ENCODE data around the gene FTSJ3. TPM values are rescaled to one million over a fixed set of nuclear protein-coding genes. Genes with fewer than 3 reads are reported as not detected.

Gene FTSJ3
- total and polyA plus RNA-seq, 4 donors: 26.1 to 49.8 (median 39.9) TPM

- no peak for DNase-seq (ENCODE audit: low read depth in 4 of 6, low spot score in 6 of 6)
- Histone ChIP-seq H3K36me3 (ENCODE audit: control insufficient read depth, insufficient read depth, low read length) (peaks cover 69% of the 10 kb centered on the region), H3K4me3 (ENCODE audit: low read depth, low read length) (no peak overlapping the region), H3K27ac (ENCODE audit: low read depth, low read length) (no peak overlapping the region), H3K4me1 (ENCODE audit: control insufficient read depth, insufficient read depth, low read length) (peaks cover 15% of the 10 kb centered on the region), H3K9me3 (ENCODE audit: control insufficient read depth, insufficient read depth, low read length) (no peaks in the 10 kb centered on the region), H3K27me3 (ENCODE audit: control insufficient read depth, insufficient read depth, low read length) (no peaks in the 10 kb centered on the region)
- WGBS (ENCODE audit: insufficient coverage): 80% methylated on average over 10 of the region's 15 CpGs
Observed at GRCh38 chr17:63830904-63831491, 3.5 kb upstream of the FTSJ3 start.

- Histone ChIP-seq H3K27ac (ENCODE audit: low read depth, low read length) (no peak overlapping the region), H3K36me3 (ENCODE audit: control insufficient read depth, insufficient read depth, low read length) (peaks cover 65% of the 10 kb centered on the region), H3K4me1 (ENCODE audit: control insufficient read depth, insufficient read depth, low read length) (peaks cover 15% of the 10 kb centered on the region), H3K4me3 (ENCODE audit: low read depth, low read length) (no peak overlapping the region), H3K27me3 (ENCODE audit: control insufficient read depth, insufficient read depth, low read length) (no peaks in the 10 kb centered on the region), H3K9me3 (ENCODE audit: control insufficient read depth, insufficient read depth, low read length) (no peaks in the 10 kb centered on the region)
- 100% methylated on average over 1 of the region's 5 CpGs for WGBS (ENCODE audit: insufficient coverage)
- DNase-seq (ENCODE audit: low read depth in 4 of 6, low spot score in 6 of 6): no peak
Observed at GRCh38 chr17:63830278-63830677, 2.8 kb upstream of the FTSJ3 start.

GRCh38 chr17:63828936-63829335 lies 1.5 kb upstream of the FTSJ3 start:
- no peak for DNase-seq (ENCODE audit: low read depth in 4 of 6, low spot score in 6 of 6)
- H3K27me3 ChIP-seq (ENCODE audit: control insufficient read depth, insufficient read depth, low read length): no peaks in the 10 kb centered on the region
- WGBS (ENCODE audit: insufficient coverage): 100% methylated on average over 1 of the region's 3 CpGs
- H3K9me3 ChIP-seq (ENCODE audit: control insufficient read depth, insufficient read depth, low read length): no peaks in the 10 kb centered on the region
- H3K27ac ChIP-seq (ENCODE audit: low read depth, low read length): no peak overlapping the region
- H3K36me3 ChIP-seq (ENCODE audit: control insufficient read depth, insufficient read depth, low read length): peaks cover 65% of the 10 kb centered on the region
- no peak overlapping the region for H3K4me3 ChIP-seq (ENCODE audit: low read depth, low read length)
- peaks cover 9% of the 10 kb centered on the region for H3K4me1 ChIP-seq (ENCODE audit: control insufficient read depth, insufficient read depth, low read length)

- H3K27me3 ChIP-seq (ENCODE audit: control insufficient read depth, insufficient read depth, low read length): no peaks in the 10 kb centered on the region
- 0% methylated on average over 5 of the region's 19 CpGs for WGBS (ENCODE audit: insufficient coverage)
- peaks cover 9% of the 10 kb centered on the region for H3K4me1 ChIP-seq (ENCODE audit: control insufficient read depth, insufficient read depth, low read length)
- no peak for DNase-seq (ENCODE audit: low read depth in 4 of 6, low spot score in 6 of 6)
- peak overlapping the region; percentile 91 for H3K27ac ChIP-seq (ENCODE audit: low read depth, low read length)
- H3K4me3 ChIP-seq (ENCODE audit: low read depth, low read length): peak overlapping the region; percentile 93
- peaks cover 65% of the 10 kb centered on the region for H3K36me3 ChIP-seq (ENCODE audit: control insufficient read depth, insufficient read depth, low read length)
- H3K9me3 ChIP-seq (ENCODE audit: control insufficient read depth, insufficient read depth, low read length): no peaks in the 10 kb centered on the region
Observed at GRCh38 chr17:63827801-63828221, 348 bp upstream of the FTSJ3 start.

- H3K36me3 ChIP-seq (ENCODE audit: control insufficient read depth, insufficient read depth, low read length): peaks cover 62% of the 10 kb centered on the region
- DNase-seq (ENCODE audit: low read depth in 4 of 6, low spot score in 6 of 6): no peak
- peak overlapping the region; percentile 93 for H3K4me3 ChIP-seq (ENCODE audit: low read depth, low read length)
- 0% methylated on average over 29 of the region's 31 CpGs for WGBS (ENCODE audit: insufficient coverage)
- peaks cover 9% of the 10 kb centered on the region for H3K4me1 ChIP-seq (ENCODE audit: control insufficient read depth, insufficient read depth, low read length)
- H3K9me3 ChIP-seq (ENCODE audit: control insufficient read depth, insufficient read depth, low read length): no peaks in the 10 kb centered on the region
- H3K27ac ChIP-seq (ENCODE audit: low read depth, low read length): peak overlapping the region; percentile 91
- H3K27me3 ChIP-seq (ENCODE audit: control insufficient read depth, insufficient read depth, low read length): no peaks in the 10 kb centered on the region
Observed at GRCh38 chr17:63826468-63827001, 928 bp downstream of the FTSJ3 start.

- Histone ChIP-seq H3K27ac (ENCODE audit: low read depth, low read length) (no peak overlapping the region), H3K4me3 (ENCODE audit: low read depth, low read length) (no peak overlapping the region), H3K36me3 (ENCODE audit: control insufficient read depth, insufficient read depth, low read length) (peaks cover 61% of the 10 kb centered on the region), H3K4me1 (ENCODE audit: control insufficient read depth, insufficient read depth, low read length) (peaks cover 9% of the 10 kb centered on the region), H3K27me3 (ENCODE audit: control insufficient read depth, insufficient read depth, low read length) (no peaks in the 10 kb centered on the region), H3K9me3 (ENCODE audit: control insufficient read depth, insufficient read depth, low read length) (no peaks in the 10 kb centered on the region)
- WGBS (ENCODE audit: insufficient coverage): 96% methylated on average over 7 of the region's 9 CpGs
- no peak for DNase-seq (ENCODE audit: low read depth in 4 of 6, low spot score in 6 of 6)
Observed at GRCh38 chr17:63824362-63824761, 3.1 kb downstream of the FTSJ3 start.

GRCh38 chr17:63823659-63824331 lies 3.7 kb downstream of the FTSJ3 start:
- Histone ChIP-seq H3K27me3 (ENCODE audit: control insufficient read depth, insufficient read depth, low read length) (no peaks in the 10 kb centered on the region), H3K36me3 (ENCODE audit: control insufficient read depth, insufficient read depth, low read length) (peaks cover 61% of the 10 kb centered on the region), H3K27ac (ENCODE audit: low read depth, low read length) (no peak overlapping the region), H3K9me3 (ENCODE audit: control insufficient read depth, insufficient read depth, low read length) (no peaks in the 10 kb centered on the region), H3K4me3 (ENCODE audit: low read depth, low read length) (no peak overlapping the region), H3K4me1 (ENCODE audit: control insufficient read depth, insufficient read depth, low read length) (peaks cover 9% of the 10 kb centered on the region)
- WGBS (ENCODE audit: insufficient coverage): 97% methylated on average over 9 of the region's 13 CpGs
- DNase-seq (ENCODE audit: low read depth in 4 of 6, low spot score in 6 of 6): no peak

GRCh38 chr17:63822537-63822936 lies 4.9 kb downstream of the FTSJ3 start:
- Histone ChIP-seq H3K4me3 (ENCODE audit: low read depth, low read length) (no peak overlapping the region), H3K27me3 (ENCODE audit: control insufficient read depth, insufficient read depth, low read length) (no peaks in the 10 kb centered on the region), H3K4me1 (ENCODE audit: control insufficient read depth, insufficient read depth, low read length) (peaks cover 5% of the 10 kb centered on the region), H3K27ac (ENCODE audit: low read depth, low read length) (no peak overlapping the region), H3K9me3 (ENCODE audit: control insufficient read depth, insufficient read depth, low read length) (no peaks in the 10 kb centered on the region), H3K36me3 (ENCODE audit: control insufficient read depth, insufficient read depth, low read length) (peaks cover 71% of the 10 kb centered on the region)
- no peak for DNase-seq (ENCODE audit: low read depth in 4 of 6, low spot score in 6 of 6)

GRCh38 chr17:63821804-63822203 lies 5.7 kb downstream of the FTSJ3 start:
- no peaks in the 10 kb centered on the region for H3K27me3 ChIP-seq (ENCODE audit: control insufficient read depth, insufficient read depth, low read length)
- DNase-seq (ENCODE audit: low read depth in 4 of 6, low spot score in 6 of 6): no peak
- peaks cover 76% of the 10 kb centered on the region for H3K36me3 ChIP-seq (ENCODE audit: control insufficient read depth, insufficient read depth, low read length)
- H3K4me3 ChIP-seq (ENCODE audit: low read depth, low read length): no peak overlapping the region
- WGBS (ENCODE audit: insufficient coverage): 96% methylated on average over 5 of the region's 6 CpGs
- no peak overlapping the region for H3K27ac ChIP-seq (ENCODE audit: low read depth, low read length)
- H3K9me3 ChIP-seq (ENCODE audit: control insufficient read depth, insufficient read depth, low read length): no peaks in the 10 kb centered on the region
- peaks cover 5% of the 10 kb centered on the region for H3K4me1 ChIP-seq (ENCODE audit: control insufficient read depth, insufficient read depth, low read length)
